DMS79 treated with DMSO at 0.1 percent for 48 hours (cell line): ENCODE data around the gene PLPPR1.

ENCODE experiments used
- DNase-seq: peaks from one replicate; lab custom pipeline; 2025; lab: John Stamatoyannopoulos, UW

PLPPR1 gene

DNA sequence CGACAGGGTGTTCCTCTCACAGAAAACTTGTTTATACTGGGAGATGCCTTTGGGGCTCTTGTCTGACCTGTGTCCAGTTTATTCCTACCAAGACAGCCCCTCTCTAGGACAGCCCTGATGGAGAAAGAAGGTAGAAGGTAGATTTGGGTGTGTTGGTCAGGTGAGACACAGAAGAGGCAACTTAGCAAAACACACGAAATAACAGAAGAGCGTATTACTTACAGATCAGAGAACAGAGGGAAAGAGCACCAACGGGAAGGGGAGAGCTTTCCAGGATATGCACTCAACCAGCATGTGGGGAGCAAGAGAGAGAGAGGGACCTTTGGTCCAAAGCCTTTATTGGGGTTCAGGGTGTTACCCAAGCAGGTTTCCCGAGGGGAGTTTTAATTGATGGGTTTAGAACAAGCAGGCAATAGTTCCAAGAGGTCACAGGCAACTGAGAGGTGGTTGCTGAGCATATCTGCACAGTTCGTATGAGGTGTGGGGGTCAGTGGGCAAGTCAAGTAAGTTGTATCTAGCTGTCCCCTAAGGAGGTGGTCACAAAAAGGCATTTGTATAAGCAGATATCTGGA, 324.5 kb downstream of the PLPPR1 start:
- no peak for DNase-seq

DNA sequence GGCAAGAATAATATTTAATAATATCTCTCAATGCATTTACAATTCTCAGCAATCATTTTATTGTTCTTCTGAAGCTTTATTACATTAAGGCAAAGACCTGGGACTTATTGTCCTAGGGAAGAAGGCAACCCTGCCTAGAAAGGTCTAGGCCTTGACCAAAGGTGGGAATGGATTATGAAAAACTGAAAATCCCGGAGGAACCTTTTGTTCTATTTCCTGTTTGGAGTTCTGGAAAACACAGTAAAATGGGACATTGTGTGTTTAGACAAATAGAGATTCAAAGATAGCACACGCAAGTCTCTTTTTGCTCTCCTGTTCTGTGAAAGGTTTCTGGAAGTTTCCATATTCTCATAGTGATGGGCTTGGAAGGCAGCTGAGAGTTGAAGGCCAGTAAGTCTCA, 325.2 kb downstream of the PLPPR1 start:
- no peak for DNase-seq

DNA sequence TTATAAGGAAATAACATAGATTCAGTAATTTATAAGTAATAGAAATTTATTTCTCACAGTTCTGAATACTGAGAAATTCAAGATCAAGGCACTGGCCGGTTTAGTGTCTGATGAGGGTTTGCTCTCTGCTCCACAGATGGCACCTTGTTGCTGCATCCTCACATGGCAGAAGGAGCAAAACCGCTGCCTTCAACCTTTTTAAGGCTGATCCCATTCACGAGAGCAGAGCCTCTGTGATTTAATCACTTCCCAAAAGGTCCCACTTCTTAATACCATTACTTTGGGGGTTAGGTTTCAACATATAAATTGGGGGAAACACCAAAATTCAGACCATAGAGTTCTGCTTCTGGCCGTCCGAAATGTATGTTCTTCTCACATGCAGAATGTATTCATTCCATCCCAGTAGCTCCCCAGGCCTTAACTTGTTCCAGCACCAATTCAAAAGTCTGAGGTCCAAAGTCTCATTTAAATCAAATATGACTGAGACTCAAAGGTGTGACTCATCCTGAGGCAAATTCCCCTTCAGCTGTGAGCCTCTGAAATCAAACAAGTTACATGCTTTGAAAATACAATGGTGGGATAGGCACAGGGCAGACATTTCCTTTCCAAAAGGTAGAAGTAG, 325.7 kb downstream of the PLPPR1 start:
- no peak for DNase-seq

DNA sequence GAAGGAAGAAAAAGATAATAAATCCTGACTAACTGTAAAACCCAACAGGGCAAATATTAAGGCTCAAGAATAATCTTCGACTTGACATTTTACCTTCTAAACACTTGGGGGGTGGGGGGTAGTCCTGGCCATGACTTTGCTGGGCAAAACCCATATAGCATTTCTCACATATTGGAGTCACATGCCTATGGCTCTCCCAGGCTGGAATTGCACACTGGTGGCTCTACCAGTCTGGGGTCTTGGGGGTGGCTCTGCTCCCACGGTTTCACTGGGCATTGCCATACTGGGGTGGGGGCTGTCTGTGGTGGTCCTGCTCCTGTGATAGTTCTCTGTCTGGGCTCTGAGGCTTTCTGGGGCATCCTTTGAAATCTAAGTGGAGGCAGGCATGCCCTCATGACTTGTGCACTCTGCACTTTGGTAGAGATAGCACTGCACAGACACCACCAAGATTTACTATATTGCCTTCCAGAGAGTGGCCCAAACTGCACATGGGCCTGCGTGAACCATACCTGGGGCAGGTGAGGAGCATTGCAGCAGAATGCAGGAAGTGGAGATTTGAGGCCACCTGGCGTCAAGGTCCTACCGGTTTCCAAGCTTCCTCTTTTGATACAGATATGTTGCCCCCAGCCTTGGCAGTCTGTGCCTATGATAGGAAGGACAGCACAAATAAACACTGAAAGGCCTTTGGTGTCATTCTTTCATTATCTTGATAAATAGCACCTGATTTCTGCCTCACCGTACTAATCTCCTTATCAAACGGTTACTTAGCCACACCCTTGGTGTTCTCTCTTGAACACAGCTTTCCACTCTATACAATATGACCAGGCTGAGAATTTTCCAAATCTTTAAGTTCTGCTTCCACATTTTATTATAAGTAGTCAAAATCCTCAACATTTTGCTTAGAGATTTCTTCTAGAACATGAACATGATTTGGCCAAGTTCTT, 326.5 kb downstream of the PLPPR1 start:
- DNase-seq, result no peak

DNA sequence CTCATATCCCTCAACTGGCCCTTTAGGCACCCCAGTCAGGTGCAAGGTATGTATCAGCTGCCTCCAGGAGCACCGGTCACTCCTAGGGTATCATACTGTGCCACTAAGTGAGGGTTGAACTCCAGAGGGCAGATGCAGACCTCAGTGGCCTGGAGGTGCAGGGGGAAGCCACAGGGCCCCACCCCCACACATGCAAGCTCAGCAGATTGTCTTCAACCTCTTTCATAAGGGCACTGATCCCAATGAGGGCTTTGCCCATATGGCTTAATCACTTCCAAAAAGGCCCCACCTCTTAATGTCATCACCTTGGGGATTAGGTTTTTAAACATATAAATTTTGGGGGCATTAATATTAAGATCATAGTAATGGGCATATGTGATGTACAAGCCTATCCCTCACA, 328.1 kb downstream of the PLPPR1 start:
- DNase-seq, result no peak

DNA sequence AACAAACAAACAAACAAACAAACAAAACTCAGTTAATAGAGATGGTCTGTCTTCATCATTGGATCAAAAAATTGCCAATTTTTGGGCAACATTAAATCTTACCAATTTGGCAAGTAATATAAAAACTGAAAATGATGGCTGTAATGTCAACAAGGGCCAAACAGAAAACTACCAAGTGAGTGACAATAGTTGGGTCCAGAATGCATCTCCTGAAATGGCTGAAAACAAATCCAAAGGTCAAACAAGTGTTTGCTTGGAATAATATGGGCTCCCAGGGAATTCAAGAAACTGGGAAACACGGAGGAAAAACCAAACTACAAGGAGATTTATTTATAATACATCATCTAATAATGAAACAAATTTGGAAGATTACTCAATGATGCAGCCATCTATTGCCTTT, 331.2 kb downstream of the PLPPR1 start:
- DNase-seq, result no peak

DNA sequence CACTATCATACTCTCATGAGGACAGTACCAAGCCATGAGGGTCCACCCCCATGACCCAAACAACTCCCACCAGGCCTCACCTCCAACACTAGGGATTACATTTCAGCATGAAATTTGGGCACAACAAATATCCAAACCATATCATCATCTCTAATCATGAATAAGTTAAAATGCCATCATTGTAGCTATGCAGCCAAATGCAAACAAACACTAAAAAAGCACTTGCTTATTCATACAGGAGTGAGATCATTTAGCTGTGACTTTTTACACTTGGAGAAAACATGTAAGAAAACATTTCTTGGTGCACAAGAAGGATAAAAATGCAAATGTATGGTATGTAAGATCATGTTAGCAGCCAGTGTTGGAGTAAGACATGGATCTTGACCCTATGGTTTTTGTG, 332.1 kb downstream of the PLPPR1 start:
- no peak for DNase-seq

DNA sequence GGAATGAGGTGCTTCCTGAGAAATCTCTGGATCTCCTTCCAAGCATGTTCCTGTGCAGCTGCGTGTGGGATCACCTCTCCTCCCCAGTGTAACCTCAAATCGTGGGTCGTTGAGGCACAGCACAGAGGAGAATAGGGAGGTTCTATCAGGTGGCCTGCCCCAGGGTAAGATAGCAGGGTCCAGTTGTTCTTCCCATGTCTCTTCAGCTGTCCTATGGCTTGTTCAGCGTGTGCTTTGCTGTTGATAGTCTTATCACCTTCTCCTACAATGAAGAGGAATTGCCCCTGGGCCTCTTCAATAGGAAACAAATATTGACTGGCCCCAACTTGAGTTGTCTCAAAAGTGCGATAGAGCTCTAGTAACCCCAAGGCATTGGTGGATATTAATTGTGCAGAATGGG, 333.9 kb downstream of the PLPPR1 start:
- no peak for DNase-seq

DNA sequence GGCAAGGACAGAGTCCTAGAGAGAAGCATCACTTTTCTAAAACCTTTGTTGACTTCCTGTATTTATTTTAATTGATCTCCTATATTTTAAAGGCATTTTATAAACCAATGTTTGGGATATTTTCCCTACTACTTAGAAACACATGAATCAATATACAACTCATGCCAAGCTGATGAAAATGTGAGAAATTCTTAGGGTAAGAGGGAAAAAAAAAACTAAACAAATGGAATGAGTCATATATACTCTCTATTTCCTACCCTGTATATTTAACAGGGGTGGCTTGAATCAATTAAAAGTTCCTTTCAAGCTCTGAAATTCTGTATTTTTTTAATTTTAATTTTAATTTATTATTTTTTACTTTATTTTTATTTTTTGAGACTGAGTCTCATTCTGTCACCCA, 336.7 kb downstream of the PLPPR1 start:
- DNase-seq, result no peak

DNA sequence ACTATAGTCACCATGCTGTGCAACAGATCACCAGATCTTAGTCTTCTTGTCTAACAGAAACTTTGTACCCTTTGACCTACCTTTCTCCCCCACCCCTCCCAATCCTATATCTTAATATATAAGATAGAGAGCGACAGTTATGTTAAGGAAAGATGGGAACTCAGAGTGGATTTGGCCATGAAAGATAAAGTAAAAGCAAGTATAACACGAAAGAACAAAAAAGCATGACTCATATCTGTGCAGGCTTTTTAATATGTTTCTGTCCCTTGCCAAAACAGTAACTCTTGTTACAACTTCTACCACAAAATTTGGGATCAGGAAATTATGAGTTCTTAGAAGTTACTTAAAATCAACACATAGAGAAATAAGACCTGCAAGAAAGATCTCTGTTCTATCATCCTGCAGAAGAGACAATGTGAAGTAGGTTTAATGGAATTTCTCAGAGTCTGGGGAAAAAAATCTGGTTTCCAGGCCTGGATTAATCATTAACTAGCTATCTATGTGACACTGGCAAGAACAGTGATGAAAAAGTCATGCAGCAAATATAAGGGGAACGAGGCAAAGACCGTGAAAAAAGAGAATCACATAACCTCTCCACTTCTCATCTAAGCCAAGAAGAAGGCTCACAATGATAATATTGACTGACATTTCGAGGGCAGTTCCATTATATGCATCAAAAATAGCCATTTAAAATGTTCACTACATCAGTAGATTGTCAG, 337.7 kb downstream of the PLPPR1 start:
- DNase-seq, result no peak

DNA sequence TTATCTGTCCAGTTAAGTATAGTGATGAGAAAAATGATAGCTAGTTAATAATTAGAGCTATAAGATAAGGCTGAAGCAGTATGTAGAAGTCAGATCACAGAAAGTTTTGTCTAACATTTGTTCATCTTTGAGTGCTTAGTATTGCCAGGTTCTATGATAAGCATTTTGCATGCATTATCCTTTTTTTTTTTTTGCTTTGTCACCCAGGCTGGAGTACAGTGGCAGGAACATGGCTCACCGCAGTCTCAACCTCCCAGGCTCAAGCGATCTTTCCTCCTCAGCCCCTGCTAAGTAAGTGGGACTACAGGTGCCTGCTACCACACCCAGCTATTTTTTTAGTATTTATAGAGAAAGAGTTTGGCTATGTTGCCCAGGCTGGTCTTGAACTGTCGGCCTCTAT, 338.8 kb downstream of the PLPPR1 start:
- no peak for DNase-seq

DNA sequence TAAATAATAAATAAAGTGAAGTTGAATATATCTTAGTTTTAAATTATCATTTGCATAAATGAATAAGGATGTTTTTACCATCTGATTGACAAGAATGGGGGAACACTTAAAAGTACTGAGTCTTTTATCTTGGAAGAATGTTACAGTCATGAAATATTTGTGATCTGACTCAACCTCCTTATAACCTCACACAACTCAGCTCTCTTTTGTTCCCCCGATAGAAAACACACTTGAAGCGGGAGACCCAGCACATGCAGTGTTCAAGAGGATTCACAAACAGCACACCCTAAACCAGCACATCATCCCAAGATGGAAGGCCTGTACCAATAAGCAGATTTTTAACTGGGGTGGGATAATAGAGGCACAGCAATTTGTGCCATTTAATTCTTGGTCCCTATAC, 340.8 kb downstream of the PLPPR1 start:
- DNase-seq, result no peak

DNA sequence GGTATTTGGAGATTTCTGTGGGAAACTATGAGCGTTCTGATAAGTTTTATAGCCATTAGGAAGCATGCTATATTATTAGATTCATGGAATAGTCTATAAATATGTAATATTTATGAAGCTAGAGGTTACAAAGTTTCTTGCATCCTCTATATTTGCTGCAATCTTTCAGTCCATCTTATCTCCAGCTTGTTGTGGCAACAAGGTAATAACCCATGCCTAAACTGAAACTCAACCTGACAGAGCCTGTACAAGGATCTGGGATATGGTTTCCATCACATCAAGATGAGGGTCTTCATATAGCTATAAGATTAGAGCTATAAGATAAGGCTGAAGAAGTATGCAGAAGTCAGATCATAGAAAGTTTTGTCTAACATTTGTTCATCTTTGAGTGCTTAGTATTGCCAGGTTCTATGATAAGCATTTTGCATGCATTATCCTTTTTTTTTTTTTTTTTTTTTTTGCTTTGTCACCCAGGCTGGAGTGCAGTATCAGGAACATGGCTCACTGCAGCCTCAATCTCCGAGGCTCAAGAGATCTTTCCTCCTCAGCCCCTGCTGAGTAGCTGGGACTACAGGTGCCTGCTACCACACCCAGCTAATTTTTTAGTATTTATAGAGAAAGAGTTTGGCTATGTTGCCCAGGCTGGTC, 341.5 kb downstream of the PLPPR1 start:
- DNase-seq, result no peak

DNA sequence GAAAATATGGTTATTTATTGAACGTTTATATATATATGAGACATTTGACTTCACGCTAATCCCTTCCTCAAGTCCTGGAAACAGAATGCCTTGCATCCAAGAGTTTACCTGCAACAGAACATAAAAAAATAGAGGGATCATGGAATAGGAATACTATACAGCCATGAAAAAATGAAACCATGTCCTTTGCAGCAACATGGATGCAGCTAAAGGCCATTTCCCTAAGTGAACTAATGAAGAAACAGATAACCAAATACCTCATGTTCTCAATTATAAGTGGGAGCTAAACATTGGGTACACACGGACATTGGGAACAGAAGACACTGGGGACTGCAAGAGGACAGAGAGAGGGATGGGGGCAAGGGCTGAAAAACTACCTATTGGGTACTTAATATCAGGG, 343.3 kb downstream of the PLPPR1 start:
- no peak for DNase-seq

DNA sequence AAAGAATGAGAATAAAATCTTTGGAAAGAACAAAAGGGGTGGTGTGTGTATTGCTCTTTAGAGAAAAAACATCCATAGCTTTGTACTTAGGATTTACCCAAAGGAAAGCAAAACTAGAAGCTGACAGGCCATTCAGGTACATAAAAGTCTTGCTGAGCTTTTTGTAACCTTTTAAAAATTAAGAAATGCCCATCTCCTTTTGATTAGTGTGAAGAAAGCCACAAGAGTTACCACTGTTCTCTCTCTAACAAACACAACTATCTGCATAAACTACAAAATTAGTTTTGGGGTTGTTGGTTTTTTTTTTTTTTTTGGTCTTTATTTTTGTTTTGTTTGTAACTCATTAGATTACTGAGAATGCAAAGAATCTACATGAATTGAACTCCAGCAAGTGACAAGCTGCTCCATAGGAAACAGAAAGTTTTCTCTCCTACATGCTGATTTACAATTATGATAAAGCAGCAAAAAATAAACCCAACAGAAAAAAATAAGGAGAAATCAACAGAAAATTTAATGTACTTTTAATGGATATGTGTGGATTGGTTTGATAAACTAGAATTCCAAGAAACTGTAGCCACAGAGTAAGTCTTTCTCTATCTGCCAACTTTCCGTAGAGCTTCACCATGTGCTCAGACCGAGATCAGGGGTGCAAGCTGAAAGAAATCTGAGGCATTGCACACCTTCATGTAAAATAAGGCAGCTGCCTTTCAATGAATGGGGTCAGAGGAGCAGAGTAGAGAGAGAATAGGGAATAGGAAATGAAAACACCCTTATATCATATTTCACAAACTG, 344.0 kb downstream of the PLPPR1 start:
- DNase-seq, result no peak
